Stimulated activated CD8-positive, alpha-beta memory T cell treated with anti-CD3 and anti-CD28 coated beads, Interleukin-12 subunit alpha, Interleukin-12 subunit beta, amount 100 ng/mL, for 4 hours (primary cell): ENCODE measurements around the gene PNMA1.

ENCODE experiments used
- DNase-seq: peaks from one replicate; pipeline ENCODE4 v3.0.0-alpha.2; 2020; ENCODE audit warnings: low read depth

Gene PNMA1

GRCh38 chr14:73713803-73714655 lies at the start of gene PNMA1:
TSS of gene PNMA1 (minus strand) at chr14:73714384. CDS start at chr14:73713639, 745 bp downstream.
- peak; percentile 79 for DNase-seq

- no peak for DNase-seq
Observed at GRCh38 chr14:73763396-73763795, 49.2 kb upstream of the PNMA1 start.

GRCh38 chr14:73762375-73762822 lies 48.2 kb upstream of the PNMA1 start:
- no peak for DNase-seq

- no peak for DNase-seq
Observed at GRCh38 chr14:73761618-73762355, 47.6 kb upstream of the PNMA1 start.

GRCh38 chr14:73760598-73761586 lies 46.7 kb upstream of the PNMA1 start:
- no peak for DNase-seq

GRCh38 chr14:73759714-73760597 lies 45.8 kb upstream of the PNMA1 start:
- DNase-seq = peak; percentile 96

- DNase-seq = peak; percentile 44
Observed at GRCh38 chr14:73759183-73759713, 45.1 kb upstream of the PNMA1 start.

- peak; percentile 61 for DNase-seq
Observed at GRCh38 chr14:73758392-73759182, 44.4 kb upstream of the PNMA1 start.

- no peak for DNase-seq
Observed at GRCh38 chr14:73757876-73758391, 43.8 kb upstream of the PNMA1 start.

- no peak for DNase-seq
Observed at GRCh38 chr14:73757381-73757780, 43.2 kb upstream of the PNMA1 start.

- no peak for DNase-seq
Observed at GRCh38 chr14:73755434-73756014, 41.3 kb upstream of the PNMA1 start.

GRCh38 chr14:73754911-73755360 lies 40.8 kb upstream of the PNMA1 start:
- no peak for DNase-seq

- no peak for DNase-seq
Observed at GRCh38 chr14:73753887-73754795, 40.0 kb upstream of the PNMA1 start.

- no peak for DNase-seq
Observed at GRCh38 chr14:73753124-73753886, 39.1 kb upstream of the PNMA1 start.

- no peak for DNase-seq
Observed at GRCh38 chr14:73752297-73752992, 38.3 kb upstream of the PNMA1 start.

GRCh38 chr14:73751157-73751691 lies 37.0 kb upstream of the PNMA1 start:
- DNase-seq = no peak
